GM19043 (cell line): Measurements from ENCODE around the gene VSX1.

Experiments
- ATAC-seq: cut with Tn5 transposase; IDR thresholded peaks from one replicate; pipeline ENCODE4 v1.9.1; 2021; ENCODE audit warnings: low read depth; ENCODE audit not compliant: unreplicated experiment

Gene VSX1

DNA sequence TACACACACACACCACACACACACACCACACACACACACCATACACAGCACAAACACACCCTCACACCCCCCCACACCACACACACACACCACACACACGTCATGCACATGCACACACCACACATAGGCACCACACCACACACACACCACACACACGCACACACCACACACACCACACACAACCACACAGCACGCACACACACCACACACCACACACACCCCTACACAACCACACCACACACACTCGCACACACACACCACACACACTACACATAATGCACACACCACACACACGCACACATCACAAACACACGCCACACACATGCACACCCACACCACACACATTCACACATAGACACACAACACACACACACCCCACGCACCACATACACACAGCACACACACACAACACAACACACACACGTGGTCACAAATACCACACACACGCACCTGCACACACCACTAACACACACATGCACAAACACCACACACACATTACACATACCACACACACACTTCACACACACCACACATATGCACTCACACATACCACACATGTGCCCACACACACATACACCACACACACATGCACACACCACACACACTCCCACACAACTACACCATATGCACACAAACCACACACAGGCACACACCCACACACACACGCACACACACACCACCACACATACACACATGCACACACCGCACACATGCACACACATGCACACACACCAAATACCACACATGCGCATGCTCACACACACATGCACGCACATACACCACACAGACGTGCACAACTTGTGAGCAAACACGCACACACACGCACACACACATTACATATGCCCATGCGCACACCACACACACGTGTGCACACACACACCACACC is 14.6 kb downstream of the VSX1 start:
- no peak for ATAC-seq

DNA sequence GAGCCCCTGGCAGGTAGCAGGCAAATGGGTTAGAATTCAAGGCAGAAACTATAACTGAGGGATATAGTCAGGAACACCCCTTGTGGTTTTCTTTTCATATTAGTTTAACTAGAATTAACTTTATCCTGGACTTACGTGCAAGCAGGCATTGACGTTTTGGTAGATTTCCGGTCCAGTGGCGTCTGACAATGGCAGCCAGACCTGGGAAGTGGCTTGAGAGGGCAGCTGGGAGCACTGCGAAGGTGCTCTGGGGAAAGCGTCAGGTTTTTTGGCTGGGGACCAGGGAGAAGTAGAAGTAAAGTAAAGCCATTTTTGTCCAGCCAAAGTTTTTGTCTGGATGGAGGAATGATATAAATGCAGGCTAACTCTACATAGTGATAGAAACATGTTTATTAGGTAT is 15.6 kb downstream of the VSX1 start:
- ATAC-seq = no peak

DNA sequence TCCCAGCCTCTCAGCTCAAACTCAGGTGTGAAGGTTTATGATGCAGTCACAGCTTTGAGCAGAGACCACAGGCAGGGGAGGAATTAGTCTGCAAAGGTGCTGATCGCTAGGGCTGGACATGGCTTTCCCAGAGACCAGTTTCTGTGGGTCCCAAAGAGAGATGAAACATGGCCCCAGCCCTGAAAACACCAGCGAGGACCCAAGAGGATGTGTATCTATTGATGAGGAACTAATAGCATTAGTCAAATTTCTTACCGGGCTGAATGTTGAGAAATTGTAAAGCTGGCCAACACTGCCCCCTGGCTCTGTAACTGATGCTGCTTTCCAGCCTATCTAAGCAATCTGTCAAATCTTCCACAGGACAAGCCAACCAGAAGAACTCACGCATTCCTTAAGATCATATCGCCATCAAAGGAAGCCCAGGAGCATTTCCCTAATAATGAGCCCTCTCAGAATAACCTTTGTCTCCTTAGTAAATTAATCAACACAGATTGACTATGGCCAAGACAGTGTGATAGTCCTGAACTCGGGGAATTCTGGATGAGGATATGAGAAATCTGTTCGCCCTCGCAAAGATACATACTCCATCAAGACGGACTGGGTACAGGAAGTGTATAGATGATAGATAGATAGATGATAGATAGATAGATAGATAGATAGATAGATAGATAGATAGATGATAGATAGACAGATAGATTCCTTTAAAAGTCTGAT is 16.2 kb downstream of the VSX1 start:
- ATAC-seq = peak; percentile 78

DNA sequence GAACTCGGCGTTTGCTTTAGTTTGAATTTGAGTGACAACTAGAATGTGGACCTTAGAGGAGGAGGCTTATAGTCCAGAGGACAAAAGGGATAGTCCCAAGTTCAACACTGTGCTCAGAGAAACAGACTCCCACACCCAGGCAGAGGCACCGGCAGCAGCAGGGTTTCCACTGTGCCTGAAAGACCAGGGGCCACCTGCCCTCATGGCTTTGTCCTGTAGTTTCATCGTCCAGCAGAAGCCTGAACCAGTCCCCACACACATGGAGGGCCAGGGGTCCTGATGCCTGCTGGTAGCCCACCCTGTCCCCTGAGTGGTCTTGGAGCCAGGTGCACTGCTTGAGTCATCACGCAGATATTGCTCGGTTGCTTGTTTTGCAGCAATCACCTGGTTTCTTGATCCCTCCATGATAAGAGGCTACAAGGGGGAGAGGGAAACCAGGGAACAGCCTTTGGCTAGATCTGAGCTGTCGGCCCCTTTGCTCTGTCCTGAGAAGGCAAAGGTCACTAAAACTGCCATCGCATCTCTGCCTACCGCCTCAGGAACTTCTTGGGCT is 16.8 kb downstream of the VSX1 start:
- ATAC-seq = no peak

DNA sequence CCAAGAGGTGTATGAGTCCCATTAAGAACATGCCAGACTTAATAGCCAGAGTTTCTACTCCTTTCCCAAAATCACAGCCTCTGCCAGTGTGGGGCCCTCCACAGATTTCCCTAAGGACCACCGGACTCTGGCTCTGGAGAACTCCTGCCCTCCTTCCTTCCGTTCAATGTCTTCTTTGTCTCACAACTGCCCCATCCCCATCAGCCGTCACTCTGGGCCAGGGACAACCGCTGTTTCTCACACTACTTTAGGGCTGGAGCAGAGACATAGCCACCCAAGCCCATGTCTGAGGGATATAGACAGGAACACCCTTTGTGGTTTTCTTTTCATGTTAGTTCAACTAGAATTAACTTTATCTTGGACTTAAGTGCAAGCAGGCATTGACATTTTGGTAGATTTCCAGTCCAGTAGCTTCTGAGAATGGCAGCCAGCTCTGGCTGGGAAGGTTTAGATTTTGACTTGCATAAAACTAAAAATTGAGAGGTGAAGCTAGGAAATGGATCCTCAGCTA is 17.3 kb downstream of the VSX1 start:
- ATAC-seq = no peak

DNA sequence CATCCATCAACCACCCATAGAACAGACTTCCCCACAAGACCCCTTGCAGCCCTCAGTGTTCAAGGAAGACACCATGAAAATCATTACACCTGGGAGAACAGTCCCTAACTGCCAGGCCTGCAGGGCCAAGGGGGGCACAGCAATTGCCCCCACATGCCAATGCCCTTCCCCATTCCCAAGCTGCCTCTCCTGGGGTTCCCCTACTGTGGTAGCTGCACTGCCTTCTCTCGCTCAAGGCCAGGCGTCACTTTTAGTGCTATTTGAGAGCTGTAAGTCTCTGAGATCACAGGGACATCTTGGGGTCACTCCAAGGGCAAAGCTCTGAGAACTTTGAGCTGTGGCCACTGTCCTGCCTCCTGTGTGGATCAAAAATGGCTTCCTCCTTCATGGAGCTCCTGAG is 18.0 kb downstream of the VSX1 start:
- no peak for ATAC-seq

DNA sequence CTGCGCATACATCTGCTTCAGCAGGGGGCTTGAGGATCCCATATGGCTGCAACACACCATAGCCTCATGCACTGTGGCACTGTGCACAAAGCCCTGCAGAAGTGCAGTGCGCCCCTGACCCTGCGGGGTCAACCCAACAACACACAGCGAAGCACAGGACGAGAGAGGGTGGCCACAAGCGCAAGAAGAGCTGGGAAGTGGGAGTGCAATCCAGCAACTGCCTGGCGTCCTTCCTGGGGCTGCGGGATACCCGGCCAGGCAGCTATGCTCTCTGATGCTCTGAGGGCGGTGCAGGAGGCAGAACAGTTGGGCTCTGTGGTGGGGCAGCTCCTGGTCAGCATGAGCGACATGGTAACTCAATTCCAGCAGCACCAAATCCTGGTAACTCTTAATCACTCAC is 18.4 kb downstream of the VSX1 start:
- ATAC-seq = no peak

DNA sequence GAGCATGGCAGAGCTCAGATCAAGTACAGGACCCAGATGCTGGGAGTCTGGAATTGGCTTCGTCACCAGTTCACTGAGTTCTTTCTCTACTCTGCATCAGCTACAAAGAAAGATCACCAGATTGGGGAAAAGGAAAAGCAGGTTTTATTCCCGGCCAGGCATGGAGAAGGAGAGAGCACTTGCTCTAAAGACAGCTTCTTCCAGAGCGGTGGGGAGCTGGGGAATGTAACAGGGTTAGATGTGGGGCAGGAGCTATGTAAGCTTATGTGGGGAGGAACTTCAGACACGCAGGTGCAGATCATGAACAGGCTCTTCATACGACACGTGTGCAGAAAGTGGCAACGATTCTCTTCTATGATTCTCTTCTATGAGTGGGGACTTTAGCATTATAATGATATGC is 19.1 kb downstream of the VSX1 start:
- no peak for ATAC-seq

DNA sequence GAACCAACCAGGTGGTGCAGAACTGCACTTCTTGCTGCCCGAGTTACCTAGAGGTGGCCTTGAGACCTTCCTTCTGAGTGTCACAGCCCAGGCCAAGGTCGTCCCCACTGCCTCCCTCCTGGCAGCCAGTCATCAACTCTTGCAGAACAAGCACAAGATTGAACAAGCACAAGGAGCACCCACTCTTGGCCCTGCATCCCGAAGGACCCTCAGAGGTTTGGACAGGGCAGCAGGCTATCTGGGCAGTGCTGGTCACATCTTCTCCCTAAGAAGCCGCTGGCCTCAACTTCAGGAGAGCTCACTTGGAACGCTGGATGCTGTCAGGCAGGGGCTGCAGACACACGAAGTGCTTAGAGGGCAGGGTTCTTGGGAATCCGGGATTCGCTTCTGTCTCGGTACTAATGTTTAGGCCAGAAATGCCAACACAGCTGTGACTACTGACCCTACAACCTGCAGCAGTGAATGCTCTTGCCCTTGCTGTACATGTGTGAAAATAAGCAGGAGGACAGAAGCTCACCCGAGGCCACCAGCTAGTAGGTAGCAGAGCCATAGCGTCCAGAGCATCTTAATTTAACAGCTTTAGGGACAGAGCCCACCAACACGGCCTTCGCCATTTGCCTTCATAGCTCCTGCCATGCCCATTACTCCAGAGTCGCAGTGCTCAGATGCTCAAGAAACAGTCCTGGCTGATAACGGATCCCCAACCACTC is 20.0 kb downstream of the VSX1 start:
- no peak for ATAC-seq

DNA sequence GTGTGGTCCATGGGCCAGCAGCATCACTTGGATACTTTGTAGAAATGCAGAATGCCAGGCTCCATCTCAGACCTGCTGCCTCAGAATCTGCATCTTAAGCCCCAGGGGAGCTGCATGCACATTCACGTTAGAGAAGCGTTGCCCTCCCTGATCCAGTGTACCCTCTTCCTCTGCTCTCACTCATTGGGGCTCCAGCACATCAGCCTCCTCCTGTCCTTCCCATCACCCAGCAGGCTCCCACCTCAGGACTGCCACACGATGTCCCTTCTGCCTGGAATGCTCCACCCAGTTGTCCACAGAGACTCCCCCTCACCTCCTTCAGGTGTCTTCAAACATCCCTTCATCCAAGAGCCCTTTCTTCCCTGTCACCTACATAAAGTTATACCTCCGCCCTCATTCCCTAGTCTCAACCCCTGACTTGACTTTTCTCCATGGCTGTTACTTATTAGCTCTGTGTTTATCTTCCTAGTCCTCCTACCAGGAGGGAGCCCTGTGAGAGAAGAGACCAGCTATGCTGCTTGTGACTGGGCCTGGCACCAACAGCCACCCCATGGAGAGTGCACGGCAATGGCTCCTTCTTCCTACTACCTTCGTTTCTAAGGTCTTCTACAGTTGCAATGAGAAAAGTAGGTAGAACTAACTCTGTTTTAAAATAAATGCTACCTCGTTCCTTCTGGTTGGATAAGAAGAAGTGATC is 20.7 kb downstream of the VSX1 start:
- ATAC-seq = no peak

DNA sequence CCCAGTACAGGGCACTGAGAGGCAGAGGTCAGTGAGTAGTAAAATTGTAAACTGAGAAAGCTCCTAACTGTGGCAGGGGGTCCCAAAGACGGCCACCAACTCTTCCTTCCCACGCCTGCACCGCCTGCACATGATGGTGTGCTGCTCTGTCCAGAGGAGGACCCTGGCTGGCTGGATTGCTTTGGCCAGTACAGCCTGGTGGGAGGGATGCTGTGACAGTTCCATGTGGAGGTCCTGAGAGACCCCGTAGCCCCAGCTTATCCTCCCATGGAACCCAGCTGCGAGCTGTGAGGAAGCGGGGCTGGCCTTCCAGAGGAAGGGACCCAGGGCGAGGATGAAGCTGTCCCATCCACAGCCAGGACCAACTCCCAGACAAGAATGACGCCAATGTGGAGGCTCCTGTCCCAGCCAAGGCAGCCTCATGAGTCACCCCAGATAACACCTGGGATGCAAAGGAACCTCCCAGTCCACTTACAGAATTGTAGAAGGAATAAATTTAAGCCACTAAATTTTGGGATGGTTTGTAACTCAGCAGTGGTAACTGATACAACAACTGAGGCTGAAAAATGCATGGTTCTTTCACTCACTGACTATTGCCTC is 22.0 kb downstream of the VSX1 start:
- ATAC-seq = no peak

DNA sequence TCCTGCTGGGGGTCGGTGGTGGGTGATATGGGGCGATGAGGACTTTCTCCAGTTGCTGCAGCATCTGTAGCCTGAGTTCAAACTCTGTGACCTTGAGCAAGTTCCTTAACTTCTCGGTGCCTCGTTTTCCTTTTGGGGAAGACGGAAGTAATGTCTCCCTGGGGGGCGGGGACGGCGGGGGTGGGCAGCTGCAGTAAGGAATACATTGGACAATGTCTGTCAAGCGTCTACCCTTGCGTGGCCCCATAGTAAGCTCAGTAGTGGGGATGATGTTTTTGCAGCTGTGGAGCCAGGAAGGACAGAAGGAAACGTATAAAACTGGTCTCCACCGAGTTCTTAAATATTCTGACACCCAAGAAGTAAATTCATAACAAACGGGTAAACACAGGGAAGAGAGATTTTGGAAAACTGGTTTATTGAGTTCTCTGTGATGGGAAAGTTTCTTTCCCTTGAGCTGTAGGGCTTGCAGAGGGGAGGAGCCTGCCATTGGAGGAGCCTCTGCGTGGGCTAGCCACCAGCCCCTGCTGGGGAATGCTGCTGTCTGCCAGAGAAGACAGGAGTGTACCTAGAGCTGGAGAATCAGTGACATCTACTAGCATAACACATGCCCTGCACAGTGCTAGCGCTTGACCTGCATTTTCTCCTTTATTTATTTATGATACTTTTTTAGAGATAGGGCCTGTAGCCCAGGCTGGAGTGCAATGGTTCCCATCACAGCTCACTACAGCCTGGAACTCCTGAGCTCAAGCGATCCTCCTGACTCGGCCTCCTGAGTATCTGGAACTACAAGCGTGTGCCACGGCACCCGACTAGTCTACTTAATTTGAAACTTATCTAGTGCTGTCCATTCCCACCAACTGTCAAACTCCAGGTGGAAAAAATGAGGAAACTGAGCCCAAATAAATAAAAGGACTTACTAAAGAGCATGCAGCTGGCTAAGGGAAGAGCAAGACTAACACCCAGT is 22.8 kb downstream of the VSX1 start:
- no peak for ATAC-seq

DNA sequence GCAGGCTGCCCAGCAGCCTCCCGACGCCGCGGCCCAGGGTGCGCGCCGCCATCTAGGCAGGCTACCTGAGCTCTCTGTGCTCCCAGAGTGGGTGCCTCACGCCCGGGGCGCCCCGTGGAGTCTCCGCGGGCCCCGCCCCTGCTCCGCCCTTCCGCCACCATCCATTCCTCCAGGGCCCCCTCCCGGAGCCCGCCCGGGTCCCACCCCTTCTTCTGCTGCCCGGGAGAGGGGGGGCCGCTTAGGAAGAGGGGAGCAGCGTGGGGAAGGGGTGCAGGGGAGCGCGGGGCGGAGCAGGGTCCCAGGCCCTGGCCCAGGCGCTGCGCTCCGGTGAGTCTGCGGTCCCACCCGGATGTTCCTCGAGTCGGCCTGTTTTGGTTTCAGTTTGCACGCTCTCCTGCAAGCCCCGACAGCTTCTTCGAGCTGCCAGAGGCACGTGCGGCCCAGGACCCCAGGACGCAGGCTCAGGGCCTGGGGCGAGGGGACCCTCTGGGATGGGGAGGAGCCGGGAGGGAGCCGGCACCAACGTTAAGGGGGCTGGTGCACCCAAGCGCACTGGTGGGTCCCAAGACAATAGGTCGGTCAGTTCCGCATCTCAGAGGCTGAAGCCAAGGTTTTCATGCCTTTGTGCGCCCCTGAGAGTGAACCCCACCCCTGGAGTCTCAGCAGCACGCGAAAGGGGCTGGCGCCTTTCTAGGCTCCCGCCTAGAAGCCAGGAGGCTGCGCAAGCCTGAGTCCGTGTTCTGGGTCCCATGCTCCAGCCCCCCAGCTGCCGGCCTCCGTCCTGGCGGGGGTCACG is 23.7 kb downstream of the VSX1 start, which contains the start of gene ACSS1:
ACSS1 (minus strand) TSS at position 89 of the 796 bp plus-strand sequence; CDS start at position 52, 37 bp downstream.
- ATAC-seq = peak; percentile 62

DNA sequence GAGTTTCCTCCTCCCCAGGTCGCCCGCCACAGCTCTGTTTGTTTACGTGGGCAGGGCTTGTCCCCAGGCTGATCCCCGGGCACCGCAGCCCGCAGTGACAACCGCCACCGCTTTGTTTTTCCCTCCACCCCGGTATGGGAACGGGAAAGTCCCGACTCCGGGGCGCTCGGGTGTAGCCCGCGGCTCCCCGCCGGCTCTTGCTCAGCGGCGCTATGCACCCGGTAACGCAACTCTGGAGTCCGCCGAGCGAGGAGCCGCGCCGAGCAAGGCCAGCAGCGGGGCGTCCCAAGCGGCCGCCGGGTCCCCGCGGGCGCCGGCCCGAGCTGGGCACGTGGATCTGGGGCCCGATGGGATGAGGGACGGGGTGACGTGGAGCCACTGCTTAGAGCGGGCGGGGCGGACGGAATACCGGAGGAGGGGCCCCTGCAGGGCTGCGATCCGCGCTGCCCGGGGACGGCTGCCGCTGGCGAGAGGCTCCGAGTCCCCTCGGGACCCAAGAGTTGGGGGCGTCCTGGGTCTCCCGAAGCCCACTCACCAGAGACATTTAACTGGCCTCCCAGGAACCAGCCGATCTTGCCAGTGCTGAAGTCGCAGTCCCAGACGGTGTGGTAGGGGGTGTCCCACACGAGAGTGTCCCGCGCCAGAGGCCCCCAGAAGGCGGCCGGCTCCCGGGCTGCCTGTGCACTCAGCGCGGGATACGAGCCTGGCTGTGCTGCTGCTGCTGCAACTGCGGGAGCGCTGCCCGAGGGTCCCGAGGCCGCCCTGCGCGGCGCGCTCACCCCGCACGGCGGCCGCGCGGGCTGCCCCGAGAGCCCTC is 24.5 kb downstream of the VSX1 start:
- peak; percentile 27 for ATAC-seq

DNA sequence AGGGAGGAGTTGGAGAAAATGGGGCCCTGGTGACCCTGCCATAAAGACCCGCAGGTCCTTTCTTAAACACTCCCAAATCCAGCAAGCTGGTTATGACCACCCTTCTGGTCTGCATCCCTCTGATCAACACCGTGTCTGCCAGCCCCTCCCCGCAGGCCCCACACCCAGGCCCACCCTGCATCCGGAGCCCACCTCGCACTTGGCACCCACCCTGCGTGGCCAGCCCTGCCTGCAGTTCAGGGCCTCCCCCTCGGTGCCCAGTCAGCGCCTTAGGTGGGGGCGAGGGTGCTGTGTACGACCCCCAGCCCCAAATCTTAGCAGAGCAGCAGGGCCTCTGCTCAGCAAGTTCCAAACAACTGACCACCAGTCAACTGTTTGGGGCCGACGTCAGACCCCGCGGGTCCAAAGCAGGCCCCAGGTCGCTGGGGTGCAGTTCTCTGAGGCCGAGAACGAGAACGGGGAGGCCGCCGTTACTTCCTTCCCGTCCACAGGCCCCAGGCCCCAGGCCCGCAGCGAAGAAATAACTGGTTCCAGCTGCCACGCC is 25.2 kb downstream of the VSX1 start:
- ATAC-seq = peak; percentile 15

DNA sequence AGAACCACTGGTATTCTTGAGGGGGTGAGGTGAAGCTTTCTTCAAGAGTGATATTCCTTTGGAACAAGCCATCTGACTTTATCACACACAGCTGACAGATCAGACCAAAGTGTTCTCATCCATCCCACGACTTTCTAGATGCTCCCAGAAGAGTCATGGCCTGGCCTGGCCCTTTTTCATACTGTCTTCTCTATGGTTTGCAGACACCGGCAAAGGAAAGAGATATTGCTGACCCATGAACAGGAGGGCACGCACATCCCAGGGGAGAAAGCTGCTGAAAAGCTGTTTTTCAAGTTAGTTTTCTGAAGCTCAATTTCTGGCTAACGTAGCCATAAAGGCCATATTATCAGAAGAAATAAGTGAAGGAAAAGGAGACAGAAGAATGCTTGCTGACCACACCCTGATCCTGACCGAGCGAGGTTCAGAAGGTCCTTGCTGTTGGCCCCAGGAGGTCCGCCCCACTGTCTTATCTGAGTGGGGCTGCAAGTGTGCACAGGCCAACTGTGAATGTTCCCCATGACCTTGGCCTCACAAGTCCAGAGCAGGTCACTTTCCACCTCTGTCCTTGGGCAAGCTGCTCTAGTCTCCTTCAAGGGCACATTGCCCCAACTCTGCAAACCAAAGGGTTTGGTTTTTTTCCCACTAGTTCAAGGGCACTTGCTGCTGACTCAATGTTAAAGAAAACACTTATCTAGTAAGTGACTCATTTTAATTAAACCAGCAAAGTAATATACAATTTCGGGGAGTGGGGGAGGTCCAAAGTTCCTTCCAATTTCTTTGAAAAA is 26.0 kb downstream of the VSX1 start:
- no peak for ATAC-seq
